Measurements from ENCODE around the gene PEF1. TPM values are rescaled to one million over a fixed set of nuclear protein-coding genes. Genes with fewer than 3 reads are reported as not detected.

PEF1 gene
- 52.4 and 54.0 TPM in 2 replicates for polyA plus RNA-seq (2014; cell fraction: cytosol; rRNA removed)
- 29.5 and 32.3 TPM in 2 replicates for polyA plus RNA-seq (2014; cell fraction: nucleus; rRNA removed)

- DNase-seq (ENCODE audit: low spot score): peak; percentile 97
Observed at GRCh38 chr1:31644560-31645273, at the start of gene PEF1. TSS of gene PEF1 (minus strand) at chr1:31644876. CDS start at chr1:31644864, 12 bp downstream.

DNA sequence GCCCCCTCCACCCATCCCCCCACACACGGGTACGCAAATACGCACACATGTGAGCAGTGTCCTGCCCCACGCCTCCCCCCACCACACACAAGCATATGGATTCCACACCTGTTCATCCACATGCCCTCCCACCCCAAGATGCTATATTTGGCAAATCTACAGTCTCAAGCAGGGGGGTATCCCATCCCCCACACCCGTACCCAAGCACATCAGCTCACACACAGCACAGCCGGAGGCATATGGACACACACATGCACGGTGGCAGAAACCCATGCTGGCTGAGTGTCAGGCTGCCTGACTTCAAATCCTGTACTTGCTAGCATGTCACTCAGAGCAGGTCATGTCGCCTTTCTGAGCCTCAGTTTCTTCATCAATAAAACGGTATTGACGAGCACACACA is 48.6 kb upstream of the PEF1 start:
- no peak for DNase-seq (ENCODE audit: low spot score)

- no peak for DNase-seq (ENCODE audit: low spot score)
Observed at GRCh38 chr1:31691951-31692350, 47.3 kb upstream of the PEF1 start.

- DNase-seq (ENCODE audit: low spot score): no peak
Observed at GRCh38 chr1:31691446-31691845, 46.8 kb upstream of the PEF1 start.

DNA sequence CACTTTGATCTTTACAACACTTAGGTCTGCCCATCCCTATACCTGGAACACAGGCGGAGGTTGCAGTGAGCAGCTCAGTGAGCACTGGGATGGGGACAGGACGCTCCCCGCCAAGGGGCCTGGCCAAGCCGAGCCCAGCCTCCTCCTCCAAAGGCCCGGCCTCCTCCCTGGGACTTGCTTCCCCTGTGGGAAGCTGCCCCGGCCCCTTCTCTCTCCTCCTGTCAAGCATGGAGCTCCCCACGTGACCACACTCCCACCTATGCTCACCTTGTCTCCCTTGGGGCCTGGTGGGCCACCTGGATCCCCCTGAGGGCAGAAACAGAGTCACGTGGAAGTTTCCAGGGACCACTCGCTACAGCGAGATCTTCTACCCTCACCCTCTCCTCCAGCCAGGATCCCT is 46.2 kb upstream of the PEF1 start:
- no peak for DNase-seq (ENCODE audit: low spot score)

DNA sequence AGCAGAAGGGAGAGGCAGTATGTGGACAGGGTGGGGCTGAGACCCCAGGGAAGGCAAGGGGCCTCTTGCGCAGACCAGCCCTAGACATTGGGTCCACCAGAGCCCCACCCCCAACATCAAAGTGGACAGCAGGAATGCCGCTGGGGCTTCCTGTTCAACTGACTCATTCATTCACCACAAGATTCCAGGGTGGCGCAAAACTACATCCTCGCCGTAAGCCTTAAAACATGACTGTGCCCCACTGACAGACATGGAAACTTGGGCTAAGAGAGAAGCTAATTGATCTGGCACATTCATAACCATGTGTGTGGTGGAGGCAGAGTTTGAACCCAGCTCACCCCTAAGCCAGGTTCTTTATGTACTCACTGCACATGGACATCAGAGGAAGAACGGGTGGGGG is 45.2 kb upstream of the PEF1 start:
- DNase-seq (ENCODE audit: low spot score): no peak

DNA sequence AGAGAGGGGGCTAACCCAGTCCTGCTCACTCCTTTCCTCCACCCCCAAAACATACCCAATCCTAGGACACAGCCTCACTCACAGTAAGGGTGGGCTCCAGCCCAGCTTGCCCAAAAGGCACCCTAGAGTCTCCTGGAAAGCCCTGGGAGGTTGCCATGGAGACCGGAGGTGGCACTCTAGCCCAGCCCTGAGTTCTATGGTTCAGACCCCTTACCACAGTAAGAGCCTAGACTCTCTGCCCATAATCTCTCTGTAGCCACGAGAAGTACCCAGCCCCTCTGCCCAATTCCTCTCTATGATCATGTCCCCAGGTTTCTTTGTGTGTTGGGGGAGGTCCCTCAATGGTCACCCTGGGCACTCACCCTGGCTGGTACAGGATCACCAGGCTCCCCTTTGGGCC is 44.7 kb upstream of the PEF1 start:
- DNase-seq (ENCODE audit: low spot score): no peak

GRCh38 chr1:31688233-31688918 is 43.7 kb upstream of the PEF1 start:
- DNase-seq (ENCODE audit: low spot score): no peak

DNA sequence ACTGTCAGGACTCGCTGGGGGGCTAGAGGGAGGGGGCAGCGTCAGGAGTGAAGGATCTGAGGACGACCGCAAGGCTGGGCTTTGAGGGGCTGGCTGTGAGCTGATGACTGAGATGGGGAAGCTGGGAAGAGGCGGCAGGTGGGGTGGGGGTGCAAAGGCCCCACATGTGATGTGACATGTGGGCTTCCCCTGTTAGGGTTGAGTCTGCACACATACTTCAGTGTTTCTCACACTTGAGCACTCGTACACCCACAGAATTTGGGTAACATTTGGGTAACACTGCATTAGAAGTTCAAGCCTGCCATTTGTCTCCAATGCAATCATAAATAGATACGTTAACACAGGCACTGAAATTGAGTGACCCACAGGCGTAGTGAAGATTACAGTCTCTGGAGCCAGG is 42.9 kb upstream of the PEF1 start:
- no peak for DNase-seq (ENCODE audit: low spot score)

DNA sequence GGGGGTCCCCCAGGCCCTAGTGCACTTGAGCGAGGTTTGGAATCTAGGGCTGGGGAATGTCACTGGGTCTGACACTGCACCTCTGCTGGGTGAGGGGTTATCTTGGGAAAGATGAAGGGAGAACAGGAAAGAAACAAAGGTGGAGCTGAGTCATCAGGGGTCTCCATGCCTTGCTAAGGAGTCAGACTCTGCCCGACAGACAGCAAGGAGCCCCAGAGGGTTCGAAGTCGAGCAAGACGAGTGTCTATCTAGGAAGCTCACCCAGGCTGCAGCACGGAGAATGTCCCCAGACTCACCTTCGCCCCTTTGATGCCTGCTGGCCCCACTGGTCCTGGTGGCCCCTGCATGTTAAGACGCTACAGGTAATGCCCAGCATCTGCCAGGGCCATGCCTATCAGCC is 41.1 kb upstream of the PEF1 start:
- no peak for DNase-seq (ENCODE audit: low spot score)

- DNase-seq (ENCODE audit: low spot score): no peak
Observed at GRCh38 chr1:31683997-31684396, 39.3 kb upstream of the PEF1 start.

DNA sequence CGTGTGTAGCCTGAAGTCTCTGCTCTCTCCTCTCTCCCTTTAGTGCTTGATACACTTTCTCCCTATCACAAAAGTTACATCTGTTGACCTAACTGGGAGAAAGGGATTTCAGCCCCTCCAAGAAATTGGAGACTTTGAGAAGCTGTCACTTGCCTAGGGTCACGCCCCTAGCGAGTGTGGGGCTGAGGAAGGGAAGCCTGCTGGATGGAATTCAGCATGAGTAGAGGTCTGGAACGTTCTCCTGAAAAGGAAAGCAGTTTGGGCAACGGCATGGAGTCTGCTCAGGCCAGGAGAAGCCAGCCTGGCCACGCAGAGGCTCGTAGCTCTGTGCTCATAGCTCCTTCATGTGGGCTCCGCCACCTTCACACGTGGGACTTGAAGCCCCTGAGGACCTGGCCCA is 36.7 kb upstream of the PEF1 start:
- DNase-seq (ENCODE audit: low spot score): no peak

DNA sequence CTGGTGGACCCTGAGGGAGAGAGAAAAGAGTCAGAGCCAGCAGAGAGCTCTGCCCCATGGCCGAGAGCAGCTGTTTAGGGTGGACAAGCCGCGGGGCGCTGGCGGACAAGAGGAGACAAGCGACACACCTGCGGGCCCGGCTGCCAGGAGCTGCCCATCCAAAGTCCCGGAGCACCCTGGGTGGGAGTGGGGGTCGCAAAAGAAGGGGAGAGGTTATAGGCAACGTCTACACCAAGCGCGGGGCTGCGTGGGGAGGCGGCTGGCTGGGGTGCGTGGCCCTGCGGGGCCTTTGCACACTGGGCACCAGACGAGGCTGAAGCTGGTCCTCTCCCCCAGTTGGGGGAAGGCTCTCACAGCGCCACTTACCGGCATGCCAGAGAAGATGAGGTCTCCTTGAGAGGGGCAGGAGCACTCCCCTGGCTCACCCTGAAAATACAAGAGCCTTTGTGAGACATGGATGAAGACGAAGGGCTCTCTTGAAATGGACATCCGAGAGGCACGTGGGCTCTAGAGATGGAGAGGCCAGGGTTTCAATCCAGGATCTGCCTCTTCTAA is 35.1 kb upstream of the PEF1 start:
- DNase-seq (ENCODE audit: low spot score): no peak

DNA sequence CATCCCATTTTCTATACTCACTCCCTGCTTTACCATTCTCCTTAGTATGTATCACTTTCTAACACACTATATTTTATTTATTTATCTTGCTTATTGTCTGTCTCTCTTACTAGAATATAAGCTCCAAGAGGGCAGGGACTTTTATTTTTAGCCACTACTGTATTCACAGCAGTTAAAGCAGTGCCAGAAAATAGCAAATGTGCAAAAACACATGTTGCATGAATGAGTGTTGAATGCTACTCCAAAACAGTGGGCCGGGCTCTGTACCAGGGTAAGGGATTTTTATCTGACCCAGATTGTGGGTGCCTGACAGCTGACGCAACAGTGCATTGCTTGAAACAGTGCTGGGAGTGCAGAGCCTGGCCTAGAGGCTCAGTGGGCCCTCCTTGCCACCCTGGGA is 34.4 kb upstream of the PEF1 start:
- no peak for DNase-seq (ENCODE audit: low spot score)

DNA sequence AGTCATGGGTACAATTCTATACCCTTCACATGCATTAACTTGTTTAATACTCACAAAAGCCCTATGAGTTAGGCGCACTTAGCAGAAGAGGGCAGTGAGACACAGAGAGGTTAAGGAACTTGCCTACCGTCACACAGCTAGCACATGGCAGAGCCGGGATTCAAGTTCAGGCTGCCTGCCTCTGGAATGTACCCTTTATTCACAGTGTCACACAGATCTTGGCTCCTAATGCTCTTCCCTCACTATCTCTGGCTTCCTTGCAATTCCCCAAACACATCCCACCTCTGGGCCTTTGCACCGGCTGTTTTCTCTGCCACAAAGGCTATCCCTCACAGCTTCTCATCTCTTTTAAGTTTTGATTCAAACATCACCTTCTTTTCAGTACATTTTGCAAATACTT is 34.0 kb upstream of the PEF1 start:
- no peak for DNase-seq (ENCODE audit: low spot score)

DNA sequence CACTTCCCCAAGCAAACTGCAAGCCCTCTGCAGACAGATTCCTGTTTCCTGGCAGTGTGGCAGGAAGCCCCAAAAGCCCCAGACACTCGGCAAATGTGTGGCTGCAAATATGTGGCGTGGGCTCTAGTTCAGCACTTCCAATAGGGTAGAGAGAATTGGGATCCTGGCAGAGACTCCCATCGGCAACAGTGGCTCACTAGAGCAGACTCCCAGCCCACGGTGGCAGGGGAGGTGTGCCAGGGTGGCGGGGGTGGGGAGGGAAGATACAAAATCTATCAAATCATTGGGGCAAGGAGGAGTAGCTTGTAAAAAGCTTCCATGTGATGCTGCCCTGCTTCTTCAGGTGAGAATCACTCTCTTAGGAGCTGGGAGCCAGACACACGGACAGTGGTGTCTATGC is 33.3 kb upstream of the PEF1 start:
- DNase-seq (ENCODE audit: low spot score): no peak

DNA sequence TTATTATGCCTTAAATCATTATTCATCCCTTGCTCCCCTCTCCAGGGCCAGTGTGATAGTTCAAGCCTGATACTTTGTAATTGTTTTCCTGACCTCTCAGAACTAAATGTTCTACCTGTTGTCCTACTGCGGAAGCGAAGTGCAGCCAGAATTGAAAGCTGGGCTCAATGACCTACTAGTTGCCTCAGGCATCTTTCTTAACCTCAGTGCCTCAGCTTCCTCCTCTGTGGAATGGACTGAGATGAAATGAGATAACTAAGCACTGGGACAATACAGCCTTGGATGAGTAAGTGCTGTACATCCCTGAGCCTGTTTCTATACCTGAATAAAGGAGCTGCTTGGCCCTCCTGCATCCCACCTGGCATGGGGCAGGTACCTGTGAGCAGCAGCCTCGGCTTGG is 32.7 kb upstream of the PEF1 start:
- no peak for DNase-seq (ENCODE audit: low spot score)

DNA sequence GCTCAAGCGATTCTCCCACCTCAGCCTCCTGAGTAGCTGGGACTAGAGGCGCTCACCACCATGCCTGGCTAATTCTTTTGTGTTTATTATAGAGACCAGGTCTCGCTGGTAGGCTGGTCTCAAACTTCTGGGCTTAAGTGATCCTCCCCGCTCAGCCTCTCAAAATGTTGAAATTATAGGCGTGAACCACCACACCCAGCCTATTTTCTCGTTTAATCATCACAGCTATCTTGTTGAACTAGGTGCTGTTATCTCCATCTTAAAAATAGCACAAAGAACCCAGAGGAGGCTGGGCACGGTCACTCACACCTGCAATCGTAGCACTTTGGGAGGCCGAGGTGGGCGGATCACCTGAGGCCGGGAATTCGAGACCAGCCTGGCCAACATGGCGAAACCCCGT is 31.1 kb upstream of the PEF1 start:
- no peak for DNase-seq (ENCODE audit: low spot score)

DNA sequence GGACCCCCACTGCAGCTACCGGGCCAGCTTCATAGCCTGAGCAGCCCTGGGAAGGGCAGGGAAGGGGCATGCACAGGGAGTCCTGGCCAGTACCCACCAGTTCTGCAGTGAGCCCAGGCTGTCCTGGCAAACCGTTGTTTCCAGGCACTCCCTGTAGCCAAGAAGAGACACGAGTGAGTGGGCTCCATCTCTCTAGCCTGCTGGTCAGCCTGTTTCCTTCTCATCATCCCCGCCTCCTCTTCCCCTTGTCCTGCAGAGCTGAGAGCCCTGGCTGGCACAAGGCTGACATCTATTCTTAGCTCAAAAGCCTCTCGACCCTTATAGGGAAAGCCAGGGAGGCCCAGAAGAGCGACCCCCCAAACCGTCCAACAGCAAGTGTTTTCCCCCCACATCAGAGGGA is 30.5 kb upstream of the PEF1 start:
- no peak for DNase-seq (ENCODE audit: low spot score)

DNA sequence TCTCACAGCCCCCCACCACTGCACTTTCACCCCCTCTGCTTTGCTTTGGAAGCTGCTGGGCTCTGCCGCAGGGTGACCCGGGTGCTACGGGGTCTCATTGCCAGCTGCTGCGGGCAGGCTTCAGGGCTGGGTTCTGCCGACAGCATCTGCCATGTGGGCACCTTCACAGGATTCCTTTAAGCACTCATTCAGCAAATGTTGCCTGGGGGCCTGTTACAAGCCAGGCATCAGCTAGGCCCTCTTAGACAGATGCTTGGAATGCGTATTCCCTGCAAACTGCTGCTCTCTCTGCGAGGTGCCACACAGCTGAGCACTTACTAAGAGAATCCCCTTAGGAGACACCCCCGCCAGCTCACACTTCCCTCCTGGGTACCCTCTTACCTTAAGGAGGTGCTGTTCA is 29.9 kb upstream of the PEF1 start:
- no peak for DNase-seq (ENCODE audit: low spot score)

DNA sequence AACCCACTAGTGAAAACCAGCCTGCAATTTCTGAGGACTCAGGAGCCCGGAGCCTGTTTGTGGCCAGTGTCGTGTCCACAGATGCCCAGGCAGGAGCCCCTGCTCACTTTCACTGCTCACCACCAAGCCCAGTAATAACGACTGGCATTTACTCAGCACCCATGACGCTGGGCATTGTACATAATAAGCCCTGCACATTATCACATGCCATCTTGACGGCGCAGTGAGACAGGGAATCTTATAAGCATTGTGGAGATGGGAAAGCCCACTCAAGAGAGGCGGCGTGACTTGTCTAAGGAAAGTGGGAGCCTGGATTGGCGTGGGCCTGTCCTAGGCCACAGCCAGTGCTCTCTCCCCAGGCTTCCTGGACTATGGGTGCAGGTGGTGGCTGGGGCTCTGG is 28.8 kb upstream of the PEF1 start:
- DNase-seq (ENCODE audit: low spot score): no peak

DNA sequence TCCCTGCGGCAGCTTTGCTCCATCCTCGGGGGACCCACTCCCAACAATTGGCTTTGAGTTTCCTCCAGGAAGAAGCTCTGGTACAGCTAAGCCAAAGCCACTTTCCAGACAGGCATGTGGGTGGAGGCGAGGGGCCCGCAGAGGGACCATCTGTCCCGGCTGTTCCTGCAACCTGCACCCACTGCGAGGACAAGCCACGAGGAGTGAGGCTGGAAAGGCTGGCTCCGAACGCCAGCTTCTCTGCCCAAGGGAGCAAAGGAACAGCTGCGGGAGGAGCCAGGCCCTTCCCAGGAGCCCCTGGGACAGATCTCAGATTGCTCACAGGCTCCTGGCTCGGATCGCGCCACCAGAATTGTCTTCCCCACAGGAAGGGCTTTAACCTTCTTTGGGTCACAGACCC is 28.3 kb upstream of the PEF1 start:
- peak; percentile 56 for DNase-seq (ENCODE audit: low spot score)

DNA sequence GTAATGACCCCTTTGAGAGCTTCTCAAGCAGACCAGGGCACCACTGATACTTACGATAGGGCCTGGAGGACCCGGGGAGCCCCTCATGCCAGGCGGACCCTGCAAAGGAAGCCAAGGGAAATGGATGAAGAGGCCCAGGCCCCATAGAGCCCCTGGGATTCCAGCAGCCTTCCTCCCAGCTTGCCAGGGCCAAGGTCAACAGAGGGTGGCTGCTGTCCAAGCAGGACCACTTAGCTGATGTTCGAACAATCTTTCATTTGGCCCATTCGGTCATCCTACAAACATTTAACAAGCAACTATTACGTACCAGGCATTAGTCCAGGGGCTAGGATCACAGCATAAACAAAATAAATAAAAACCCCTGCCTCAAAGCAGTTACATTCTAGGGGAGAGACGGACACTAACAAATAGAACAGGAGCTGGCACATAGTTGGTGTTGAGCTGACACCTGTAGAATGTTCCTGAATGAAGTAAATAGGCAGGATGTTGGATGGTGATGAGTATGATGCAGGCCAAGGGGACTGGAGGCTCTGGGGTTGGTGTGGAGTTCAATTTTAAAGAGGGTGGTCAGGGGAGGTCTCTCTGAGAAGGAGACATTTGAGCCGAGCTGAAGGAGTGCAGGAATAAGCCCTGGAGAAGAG is 27.0 kb upstream of the PEF1 start:
- no peak for DNase-seq (ENCODE audit: low spot score)

Measured in SK-N-DZ (cell line).